Smooth muscle cell (in vitro differentiated cells): Measurements from ENCODE around the gene CACNA1D. TPM values are rescaled to one million over a fixed set of nuclear protein-coding genes. Genes with fewer than 3 reads are reported as not detected.

ENCODE experiments used
- DNase-seq: peaks from one replicate; lab custom pipeline; 2025; ENCODE audit not compliant: unreplicated experiment; lab: John Stamatoyannopoulos, UW
- H2AFZ ChIP-seq: fragments of 200-600 bp; sonication (generic); 2 replicates; pipeline ENCODE4 v1.6.0; 2016; ENCODE audit warnings: antibody characterized with exemption, low read depth, mild to moderate bottlenecking
- H3F3A ChIP-seq: fragments of 200-600 bp; sonication (generic); 2 replicates; pipeline ENCODE4 v1.6.0; 2017; ENCODE audit warnings: antibody characterized with exemption, low read depth
- H3K27ac ChIP-seq: fragments of 200-600 bp; sonication (generic); 2 replicates; pipeline ENCODE4 v1.5.1; 2016; ENCODE audit warnings: low read depth, mild to moderate bottlenecking
- H3K27me3 ChIP-seq: fragments of 200-600 bp; sonication (generic); 2 replicates; pipeline ENCODE4 v1.6.1; 2016; ENCODE audit warnings: low read depth, mild to moderate bottlenecking
- H3K36me3 ChIP-seq: fragments of 200-600 bp; sonication (generic); 2 replicates; pipeline ENCODE4 v1.5.1; 2016; ENCODE audit warnings: low read depth
- H3K4me1 ChIP-seq: fragments of 200-600 bp; sonication (generic); 2 replicates; pipeline ENCODE4 v1.5.1; 2016; ENCODE audit warnings: low read depth
- H3K4me2 ChIP-seq: fragments of 200-600 bp; sonication (generic); 2 replicates; pipeline ENCODE4 v1.6.0; 2016; ENCODE audit warnings: mild to moderate bottlenecking
- H3K4me3 ChIP-seq: fragments of 200-600 bp; sonication (generic); 2 replicates; pipeline ENCODE4 v1.5.1; 2016; ENCODE audit warnings: mild to moderate bottlenecking
- H3K79me2 ChIP-seq: fragments of 200-600 bp; sonication (generic); 2 replicates; pipeline ENCODE4 v1.6.0; 2016; ENCODE audit warnings: low read depth, mild to moderate bottlenecking
- H3K9ac ChIP-seq: fragments of 200-600 bp; sonication (generic); 2 replicates; pipeline ENCODE4 v1.6.0; 2016; ENCODE audit warnings: low read depth
- H3K9me3 ChIP-seq: fragments of 200-600 bp; sonication (generic); replicated peaks from 2 replicates; pipeline ENCODE4 v1.5.1; 2016; ENCODE audit warnings: low read depth
- H4K20me1 ChIP-seq: fragments of 200-600 bp; sonication (generic); 2 replicates; pipeline ENCODE4 v1.6.0; 2016; ENCODE audit warnings: low read depth
- WGBS: methylation state at CpG from one replicate; pipeline ENCODE4 v1.1.7; 2016; ENCODE audit warnings: low lambda C conversion rate; 5-methylcytosine and 5-hydroxymethylcytosine counted together
- polyA plus RNA-seq: library from polyadenylated mRNA; unstranded; fragments of >200 nt; fragmentation: Nextera tagmentation; extraction: Ambion mirVana; gene quantifications from 2 replicates; pipeline ENCODE4 v1.2.1, GENCODE V29; 2016
- total RNA-seq: library from RNA; depleted of rRNA; stranded (reverse); fragments of >200 nt; gene quantifications from 2 replicates; pipeline ENCODE4 v1.2.3, GENCODE V29; 2014
- TF ChIP-seq, protein P1 (sequence below): fragments of 200-600 bp; sonication (generic); IDR thresholded peaks from 2 replicates; pipeline ENCODE4 v1.5.1; 2017; ENCODE audit warnings: borderline replicate concordance, mild to moderate bottlenecking, antibody characterized with exemption; ENCODE audit not compliant: insufficient read depth, poor library complexity, severe bottlenecking

CACNA1D gene
- total and polyA plus RNA-seq, 2 experiments from 2014 or later: 0.63 to 1.4 TPM

DNA sequence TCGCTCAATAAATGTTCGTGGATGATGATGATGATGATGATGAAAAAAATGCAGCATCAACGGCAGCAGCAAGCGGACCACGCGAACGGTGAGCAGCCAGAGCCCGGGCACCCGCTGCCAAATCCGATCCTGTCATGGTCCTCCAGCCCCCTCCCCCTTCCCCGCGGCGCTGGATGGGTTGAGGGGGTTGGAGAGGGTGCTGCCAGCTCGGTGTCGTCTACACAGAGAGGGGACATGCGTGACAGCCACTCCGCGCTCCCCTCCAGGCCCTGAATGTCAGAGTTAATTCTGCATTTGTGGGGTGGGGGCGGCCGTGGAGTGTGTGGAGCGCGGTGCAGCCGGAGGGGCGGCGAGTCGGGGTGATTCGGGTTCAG lies 722 bp downstream of the CACNA1D start:
- H3K9me3 ChIP-seq: no peaks in the 10 kb centered on the region
- H2AFZ ChIP-seq: peak overlapping the region; percentile 23
- WGBS: under 1% methylated on average over 26 of the region's 27 CpGs
- H3K4me3 ChIP-seq: peak overlapping the region; percentile 58
- no peaks in the 10 kb centered on the region for H4K20me1 ChIP-seq
- TF ChIP-seq, protein P1, sequence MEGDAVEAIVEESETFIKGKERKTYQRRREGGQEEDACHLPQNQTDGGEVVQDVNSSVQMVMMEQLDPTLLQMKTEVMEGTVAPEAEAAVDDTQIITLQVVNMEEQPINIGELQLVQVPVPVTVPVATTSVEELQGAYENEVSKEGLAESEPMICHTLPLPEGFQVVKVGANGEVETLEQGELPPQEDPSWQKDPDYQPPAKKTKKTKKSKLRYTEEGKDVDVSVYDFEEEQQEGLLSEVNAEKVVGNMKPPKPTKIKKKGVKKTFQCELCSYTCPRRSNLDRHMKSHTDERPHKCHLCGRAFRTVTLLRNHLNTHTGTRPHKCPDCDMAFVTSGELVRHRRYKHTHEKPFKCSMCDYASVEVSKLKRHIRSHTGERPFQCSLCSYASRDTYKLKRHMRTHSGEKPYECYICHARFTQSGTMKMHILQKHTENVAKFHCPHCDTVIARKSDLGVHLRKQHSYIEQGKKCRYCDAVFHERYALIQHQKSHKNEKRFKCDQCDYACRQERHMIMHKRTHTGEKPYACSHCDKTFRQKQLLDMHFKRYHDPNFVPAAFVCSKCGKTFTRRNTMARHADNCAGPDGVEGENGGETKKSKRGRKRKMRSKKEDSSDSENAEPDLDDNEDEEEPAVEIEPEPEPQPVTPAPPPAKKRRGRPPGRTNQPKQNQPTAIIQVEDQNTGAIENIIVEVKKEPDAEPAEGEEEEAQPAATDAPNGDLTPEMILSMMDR: no peak
- no peak overlapping the region for H3K27ac ChIP-seq
- no peak for DNase-seq
- H3K4me2 ChIP-seq: peak overlapping the region; percentile 95
- peaks cover 44% of the 10 kb centered on the region for H3K27me3 ChIP-seq
- H3K4me1 ChIP-seq: peaks cover 6% of the 10 kb centered on the region
- peaks cover 7% of the 10 kb centered on the region for H3F3A ChIP-seq
- no peaks in the 10 kb centered on the region for H3K79me2 ChIP-seq
- no peaks in the 10 kb centered on the region for H3K36me3 ChIP-seq
- no peak overlapping the region for H3K9ac ChIP-seq

DNA sequence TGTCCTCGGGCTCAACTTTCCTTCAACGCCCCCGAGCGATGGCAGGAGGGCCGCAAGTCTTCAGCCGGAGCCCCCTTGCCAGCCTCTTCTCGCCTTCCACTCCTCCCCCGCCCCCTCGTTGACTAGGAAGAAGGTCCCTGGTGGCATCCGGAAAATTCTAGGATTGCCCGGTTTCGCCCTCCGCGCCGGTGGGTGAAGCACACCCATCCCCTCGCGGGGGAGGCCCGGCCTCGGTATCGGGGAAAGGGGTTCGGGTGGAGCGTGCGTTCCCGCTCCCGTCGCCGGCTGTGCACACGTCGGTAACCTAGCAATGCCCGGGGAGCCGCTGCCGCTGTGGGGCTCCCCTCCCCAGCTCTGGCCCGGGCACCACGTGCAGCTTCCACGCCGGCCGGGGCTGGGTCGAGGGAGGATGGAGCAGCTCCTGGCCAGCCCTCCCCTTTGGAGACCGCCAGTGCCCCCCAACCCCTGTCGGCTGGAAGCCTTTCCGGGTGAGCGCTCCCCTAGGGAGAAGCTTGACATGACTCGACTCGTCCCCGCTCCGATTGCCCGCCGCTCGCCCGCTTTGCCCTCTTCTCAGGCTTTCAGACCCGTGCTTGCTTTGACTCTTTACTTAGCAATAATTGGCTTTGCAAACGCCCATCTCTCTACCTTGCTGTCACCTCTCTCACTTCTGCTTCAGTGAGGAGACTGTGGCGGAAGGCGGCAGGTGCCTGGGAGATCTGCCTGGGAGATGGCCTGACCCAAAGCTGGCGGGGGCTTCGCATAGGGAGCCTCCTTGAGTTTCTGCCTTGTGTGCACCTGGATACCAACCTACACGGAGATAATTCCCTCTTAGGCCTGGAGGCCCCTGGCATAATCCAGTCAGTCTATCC lies 1.3 kb downstream of the CACNA1D start:
- peaks cover 44% of the 10 kb centered on the region for H3K27me3 ChIP-seq
- H3K9me3 ChIP-seq: no peaks in the 10 kb centered on the region
- H3K36me3 ChIP-seq: no peaks in the 10 kb centered on the region
- H3K79me2 ChIP-seq: no peaks in the 10 kb centered on the region
- no peak overlapping the region for H3K9ac ChIP-seq
- H3K27ac ChIP-seq: no peak overlapping the region
- TF ChIP-seq, protein P1: no peak
- H2AFZ ChIP-seq: peak overlapping the region; percentile 23
- H3F3A ChIP-seq: peaks cover 7% of the 10 kb centered on the region
- peak overlapping the region; percentile 95 for H3K4me2 ChIP-seq
- no peaks in the 10 kb centered on the region for H4K20me1 ChIP-seq
- no peak for DNase-seq
- peaks cover 6% of the 10 kb centered on the region for H3K4me1 ChIP-seq
- 9% methylated on average over 45 of the region's 57 CpGs for WGBS
- peak overlapping the region; percentile 58 for H3K4me3 ChIP-seq

GRCh38 chr3:53496392-53496670 lies 1.9 kb downstream of the CACNA1D start:
- H2AFZ ChIP-seq: no peak overlapping the region
- peak overlapping the region; percentile 58 for H3K4me3 ChIP-seq
- H3F3A ChIP-seq: peaks cover 7% of the 10 kb centered on the region
- H3K9me3 ChIP-seq: no peaks in the 10 kb centered on the region
- H3K9ac ChIP-seq: no peak overlapping the region
- no peak overlapping the region for H3K4me2 ChIP-seq
- DNase-seq: no peak
- peaks cover 44% of the 10 kb centered on the region for H3K27me3 ChIP-seq
- H4K20me1 ChIP-seq: no peaks in the 10 kb centered on the region
- peaks cover 6% of the 10 kb centered on the region for H3K4me1 ChIP-seq
- no peaks in the 10 kb centered on the region for H3K79me2 ChIP-seq
- 76% methylated on average over 2 of the region's 2 CpGs for WGBS
- no peak overlapping the region for H3K27ac ChIP-seq
- TF ChIP-seq, protein P1: no peak
- H3K36me3 ChIP-seq: no peaks in the 10 kb centered on the region

GRCh38 chr3:53496984-53497383 lies 2.6 kb downstream of the CACNA1D start:
- H3F3A ChIP-seq: peaks cover 7% of the 10 kb centered on the region
- peaks cover 37% of the 10 kb centered on the region for H3K27me3 ChIP-seq
- H3K27ac ChIP-seq: no peak overlapping the region
- H3K9me3 ChIP-seq: no peaks in the 10 kb centered on the region
- TF ChIP-seq, protein P1: no peak
- H4K20me1 ChIP-seq: no peaks in the 10 kb centered on the region
- no peak for DNase-seq
- H2AFZ ChIP-seq: no peak overlapping the region
- no peaks in the 10 kb centered on the region for H3K36me3 ChIP-seq
- H3K79me2 ChIP-seq: no peaks in the 10 kb centered on the region
- no peak overlapping the region for H3K9ac ChIP-seq
- H3K4me1 ChIP-seq: peaks cover 6% of the 10 kb centered on the region
- no peak overlapping the region for H3K4me3 ChIP-seq
- H3K4me2 ChIP-seq: no peak overlapping the region
- WGBS: 92% methylated on average over 5 of the region's 5 CpGs
